H9 (cell line): ENCODE results near the gene HMGCS1. TPM values are rescaled to one million over a fixed set of nuclear protein-coding genes. Genes with fewer than 3 reads are reported as not detected.

Source experiments
- DNase-seq: peaks from one replicate; pipeline ENCODE4 v3.0.0-alpha.2; 2017
- H2AFZ ChIP-seq: one replicate; pipeline ENCODE4 v1.6.1; 2013; ENCODE audit warnings: mild to moderate bottlenecking, low read length, control low read depth, moderate library complexity
- H2AK5ac ChIP-seq: 2 replicates; pipeline ENCODE4 v1.6.1; 2013; ENCODE audit warnings: low read length, control low read depth, mixed read lengths; ENCODE audit not compliant: insufficient read length
- H2BK120ac ChIP-seq: one replicate; pipeline ENCODE4 v1.6.1; 2013; ENCODE audit warnings: low read depth, mild to moderate bottlenecking, low read length, control low read depth, inconsistent platforms; ENCODE audit not compliant: poor library complexity, severe bottlenecking
- H2BK12ac ChIP-seq: 2 replicates; pipeline ENCODE4 v1.6.1; 2013; ENCODE audit warnings: low read length, control low read depth, mixed read lengths, low read depth; ENCODE audit not compliant: insufficient read length
- H2BK15ac ChIP-seq: 2 replicates; pipeline ENCODE4 v1.6.1; 2013; ENCODE audit warnings: low read depth, low read length, control low read depth
- H2BK20ac ChIP-seq: one replicate; pipeline ENCODE4 v1.6.1; 2013; ENCODE audit warnings: low read depth, mild to moderate bottlenecking, low read length, control low read depth, inconsistent platforms; ENCODE audit not compliant: poor library complexity, severe bottlenecking
- H2BK5ac ChIP-seq: 2 replicates; pipeline ENCODE4 v1.6.1; 2013; ENCODE audit warnings: low read length, control low read depth, mixed read lengths; ENCODE audit not compliant: insufficient read length
- H3K14ac ChIP-seq: 2 replicates; pipeline ENCODE4 v1.6.1; 2013; ENCODE audit warnings: low read length, control low read depth; ENCODE audit not compliant: insufficient read depth
- H3K18ac ChIP-seq: 2 replicates; pipeline ENCODE4 v1.6.1; 2013; ENCODE audit warnings: low read depth, mild to moderate bottlenecking, mixed read lengths, low read length, control low read depth; ENCODE audit not compliant: insufficient read length
- H3K23ac ChIP-seq: 2 replicates; pipeline ENCODE4 v1.6.1; 2013; ENCODE audit warnings: low read length, control low read depth, mixed read lengths, low read depth; ENCODE audit not compliant: insufficient read length
- H3K23me2 ChIP-seq: 2 replicates; pipeline ENCODE4 v1.6.1; 2013; ENCODE audit warnings: low read depth, mild to moderate bottlenecking, mixed read lengths, low read length, control low read depth; ENCODE audit not compliant: insufficient read length, poor library complexity, severe bottlenecking
- H3K27ac ChIP-seq: 2 replicates; pipeline ENCODE4 v1.5.1; 2013; ENCODE audit warnings: low read length, control low read depth, mixed read lengths, low read depth; ENCODE audit not compliant: insufficient read length
- H3K27me3 ChIP-seq: 2 replicates; pipeline ENCODE4 v1.6.1; 2013; ENCODE audit warnings: low read length, control low read depth, inconsistent platforms; ENCODE audit not compliant: insufficient read depth
- H3K4ac ChIP-seq: 2 replicates; pipeline ENCODE4 v1.6.1; 2013; ENCODE audit warnings: low read depth, mild to moderate bottlenecking, control low read depth, inconsistent platforms, low read length, moderate library complexity
- H3K4me1 ChIP-seq: 2 replicates; pipeline ENCODE4 v1.6.1; 2013; ENCODE audit warnings: low read length, control low read depth, inconsistent platforms; ENCODE audit not compliant: insufficient read depth
- H3K4me2 ChIP-seq: 2 replicates; pipeline ENCODE4 v1.6.1; 2013; ENCODE audit warnings: low read length, control low read depth, mixed read lengths; ENCODE audit not compliant: insufficient read length, insufficient read depth
- H3K56ac ChIP-seq: 2 replicates; pipeline ENCODE4 v1.6.1; 2013; ENCODE audit warnings: low read depth, mild to moderate bottlenecking, mixed read lengths, low read length, control low read depth; ENCODE audit not compliant: insufficient read length
- H3K79me1 ChIP-seq: 2 replicates; pipeline ENCODE4 v1.6.1; 2013; ENCODE audit warnings: low read depth, mild to moderate bottlenecking, moderate library complexity, low read length, control low read depth, inconsistent platforms; ENCODE audit not compliant: insufficient read depth, poor library complexity, severe bottlenecking
- H3K79me2 ChIP-seq: 2 replicates; pipeline ENCODE4 v1.6.1; 2013; ENCODE audit warnings: low read length, control low read depth, inconsistent platforms; ENCODE audit not compliant: insufficient read depth
- H3K9ac ChIP-seq: 2 replicates; pipeline ENCODE4 v1.6.1; 2013; ENCODE audit warnings: low read length, control low read depth, mixed read lengths; ENCODE audit not compliant: insufficient read length; ENCODE audit errors: extremely low read depth
- H3K9me3 ChIP-seq: one replicate; pipeline ENCODE4 v1.6.1; 2013; ENCODE audit warnings: low read depth, low read length, inconsistent platforms; ENCODE audit not compliant: control insufficient read depth
- H3T11ph ChIP-seq: one replicate; pipeline ENCODE4 v1.6.1; 2013; ENCODE audit warnings: mild to moderate bottlenecking, low read length, control low read depth, inconsistent platforms
- H4K20me1 ChIP-seq: one replicate; pipeline ENCODE4 v1.6.1; 2013; ENCODE audit not compliant: control insufficient read depth, insufficient read length, insufficient read depth
- H4K5ac ChIP-seq: 2 replicates; pipeline ENCODE4 v1.6.1; 2013; ENCODE audit warnings: low read depth, mild to moderate bottlenecking, mixed read lengths, low read length, control low read depth; ENCODE audit not compliant: insufficient read length
- H4K8ac ChIP-seq: replicated peaks from 2 replicates; pipeline ENCODE4 v1.6.1; 2013; ENCODE audit warnings: low read length, control low read depth, mixed read lengths, low read depth; ENCODE audit not compliant: insufficient read length
- H4K91ac ChIP-seq: 2 replicates; pipeline ENCODE4 v1.6.1; 2013; ENCODE audit warnings: low read depth, mild to moderate bottlenecking, moderate library complexity, mixed read lengths, low read length, control low read depth; ENCODE audit not compliant: insufficient read length
- H3K27ac Mint-ChIP-seq, 3 experiments: 2 replicates in 2 of 3; 3 replicates in 1 of 3; pipeline ENCODE4 v1.8.0; 2020 to 2021; ENCODE audit warnings: mixed read lengths in 3 of 3, mild to moderate bottlenecking in 1 of 3, moderate library complexity in 1 of 3
- H3K27me3 Mint-ChIP-seq: 2 replicates; pipeline ENCODE4 v1.8.0; 2021; ENCODE audit warnings: low read depth, mild to moderate bottlenecking, moderate library complexity, mixed read lengths
- H3K36me3 Mint-ChIP-seq, 3 experiments: 2 replicates in 2 of 3; 3 replicates in 1 of 3; pipeline ENCODE4 v1.8.0; 2020 to 2021; ENCODE audit warnings: low read depth in 3 of 3, mixed read lengths in 3 of 3; ENCODE audit not compliant: insufficient read depth in 1 of 3
- H3K4me1 Mint-ChIP-seq, 2 experiments: 2 replicates each; pipeline ENCODE4 v1.8.0; 2020; ENCODE audit warnings: mixed read lengths in 2 of 2
- H3K4me3 Mint-ChIP-seq, 2 experiments: 2 replicates in 1 of 2; 3 replicates in 1 of 2; pipeline ENCODE4 v1.8.0; 2020 to 2021; ENCODE audit warnings: mild to moderate bottlenecking in 2 of 2, mixed read lengths in 2 of 2, moderate library complexity in 1 of 2
- H3K9me3 Mint-ChIP-seq, 2 experiments: 2 replicates in 1 of 2; 3 replicates in 1 of 2; pipeline ENCODE4 v1.8.0; 2020; ENCODE audit warnings: mild to moderate bottlenecking in 2 of 2, mixed read lengths in 2 of 2, moderate library complexity in 1 of 2
- CTCF ChIP-seq: fragments of 200-600 bp; sonication (generic); conservative IDR thresholded peaks from 3 replicates; pipeline ENCODE4 v1.8.0; 2021; ENCODE audit warnings: antibody characterized with exemption, mild to moderate bottlenecking
- WGBS: extraction: QIAGEN DNeasy Blood & Tissue Kit; methylation state at CpG from one replicate; pipeline ENCODE4 v1.1.7; 2013; ENCODE audit warnings: missing lambda C conversion rate, low lambda C conversion rate, mixed read lengths; ENCODE audit not compliant: insufficient read length; ENCODE audit errors: extremely low coverage; 5-methylcytosine and 5-hydroxymethylcytosine counted together
- total RNA-seq: library from RNA; stranded (reverse); gene quantifications from 2 replicates; pipeline ENCODE4 v1.2.1, GENCODE V29; 2021

Gene HMGCS1
- total RNA-seq, 1 experiment from 2014 or later, result 147 TPM

GRCh38 chr5:43245724-43246385, 67.4 kb downstream of the HMGCS1 start:
- H3K4me3 Mint-ChIP-seq, result no peak overlapping the region
- H3T11ph ChIP-seq, result no peak overlapping the region
- H3K14ac ChIP-seq, result 0 out of 2 replicates have a peak overlapping the region, but pooled peaks have one; percentile 13
- H3K18ac ChIP-seq, result no peak overlapping the region
- H3K79me2 ChIP-seq, result no peaks in the 10 kb centered on the region
- H3K23me2 ChIP-seq, result no peaks in the 10 kb centered on the region
- H3K27ac Mint-ChIP-seq, result no peak overlapping the region
- H2BK15ac ChIP-seq, result no peak overlapping the region
- H3K9me3 ChIP-seq, result no peaks in the 10 kb centered on the region
- no peak overlapping the region for H2BK12ac ChIP-seq
- H2BK120ac ChIP-seq, result no peak overlapping the region
- H4K8ac ChIP-seq, result peak overlapping the region; percentile 58
- no peak overlapping the region for H3K27ac ChIP-seq
- H2BK5ac ChIP-seq, result no peak overlapping the region
- H3K79me1 ChIP-seq, result no peaks in the 10 kb centered on the region
- no peak overlapping the region for H2BK20ac ChIP-seq
- peaks cover 0 to 6% of the 10 kb centered on the region in 2 experiments; a peak in 2 of 4 replicates for H3K4me1 Mint-ChIP-seq
- no peak overlapping the region for H3K4me2 ChIP-seq
- no peaks in the 10 kb centered on the region for H4K20me1 ChIP-seq
- no peak overlapping the region for H3K56ac ChIP-seq
- peaks cover 3% of the 10 kb centered on the region; the same call in 1 of the 2 replicates for H3K27me3 Mint-ChIP-seq
- H2AFZ ChIP-seq, result no peak overlapping the region
- no peaks in the 10 kb centered on the region for H3K27me3 ChIP-seq
- no peak overlapping the region for H4K91ac ChIP-seq
- H2AK5ac ChIP-seq, result no peak overlapping the region
- H3K4ac ChIP-seq, result no peak overlapping the region
- no peak for TF ChIP-seq CTCF
- no peaks in the 10 kb centered on the region for H3K9me3 Mint-ChIP-seq
- no CpG with 5 or more reads among the region's 19 CpGs for WGBS
- no peak overlapping the region for H3K23ac ChIP-seq
- H4K5ac ChIP-seq, result no peak overlapping the region
- no peak for DNase-seq
- H3K36me3 Mint-ChIP-seq, result no peaks in the 10 kb centered on the region
- H3K9ac ChIP-seq, result no peak overlapping the region
- no peaks in the 10 kb centered on the region for H3K4me1 ChIP-seq
